ENCODE results near the gene RNF187. TPM values are rescaled to one million over a fixed set of nuclear protein-coding genes. Genes with fewer than 3 reads are reported as not detected.

The RNF187 gene
- total and polyA plus RNA-seq, 4 experiments from 2014 or later = 15.3 to 73.4 (median 56.9) TPM

DNA sequence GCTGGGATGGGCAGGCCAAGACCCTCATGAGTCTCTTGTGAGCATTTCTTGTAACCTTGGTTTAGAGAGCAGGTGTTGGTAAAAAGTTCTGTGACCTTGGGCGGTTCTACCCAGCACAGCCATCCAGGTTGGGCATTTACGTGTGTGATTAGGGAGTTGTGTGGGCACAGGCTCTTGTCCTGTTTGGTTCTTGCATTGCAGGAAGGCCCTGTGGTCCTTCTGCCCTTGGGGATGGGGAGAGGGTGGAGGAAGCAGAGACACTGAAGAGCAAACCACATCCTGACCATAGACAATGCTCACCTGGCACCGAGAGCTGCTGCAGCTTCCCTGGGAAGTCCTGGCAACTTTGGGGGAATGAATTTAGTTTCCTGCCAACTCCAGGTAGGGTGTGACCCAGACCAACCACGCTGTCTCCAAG is 25.6 kb downstream of the RNF187 start:
- H3K4me3 Mint-ChIP-seq = peak overlapping the region in 2 of 8 donors; percentile 24 to 47
- peaks cover 10% of the 10 kb centered on the region in 2 donors for H3K27me3 Mint-ChIP-seq
- H3K27ac Mint-ChIP-seq = peak overlapping the region in 5 of 7 donors; percentile 24 to 93 (median 75)
- intact Hi-C loops (cut with micrococcal nuclease) = no loop called here
- CTCF ChIA-PET (ENCODE audit: partially characterized antibody) = interaction anchor here (1.1 to 3.5 kb wide), 2 partner anchors 12 to 381 kb away, joined by 4 to 14 read pairs; no protein-coding TSS in a partner anchor
- Histone ChIP-seq H3K27me3 (ENCODE audit: insufficient read depth, low read length) (no peaks in the 10 kb centered on the region), H3K9me3 (ENCODE audit: control insufficient read depth in 1 of 2, low read length in 2 of 2) (no peaks in the 10 kb centered on the region), H3K4me3 (ENCODE audit: low read length in 2 of 2) (no peak overlapping the region), H3K4me1 (ENCODE audit: insufficient read depth, low read length) (peaks cover 14% of the 10 kb centered on the region), H3K36me3 (ENCODE audit: insufficient read depth, low read length) (no peaks in the 10 kb centered on the region), H3K27ac (ENCODE audit: low read depth, low read length) (no peak overlapping the region)
- H3K36me3 Mint-ChIP-seq = no peaks in the 10 kb centered on the region
- DNase-seq = no peak
- no peaks in the 10 kb centered on the region for H3K9me3 Mint-ChIP-seq
- H3K4me1 Mint-ChIP-seq = peaks cover 7 to 21% (median 13%) of the 10 kb centered on the region in 4 donors
- POLR2A ChIA-PET (ENCODE audit: partially characterized antibody) = interaction anchor here (0.9 kb wide), 1 partner anchor 12 kb away, joined by 3 read pairs; no protein-coding TSS in a partner anchor

GRCh38 chr1:228513236-228513900 is 26.2 kb downstream of the RNF187 start:
- H3K4me3 Mint-ChIP-seq = peak overlapping the region in 1 of 8 donors; percentile 24
- H3K4me3 ChIP-seq (ENCODE audit: low read length in 2 of 2) = no peak overlapping the region
- CTCF ChIA-PET (ENCODE audit: partially characterized antibody) = interaction anchor here (2.5 to 3.5 kb wide), 2 partner anchors 13 to 383 kb away, joined by 13 to 14 read pairs; no protein-coding TSS in a partner anchor
- peak overlapping the region in 5 of 7 donors; percentile 24 to 93 (median 68) for H3K27ac Mint-ChIP-seq
- peaks cover 14% of the 10 kb centered on the region for H3K4me1 ChIP-seq (ENCODE audit: insufficient read depth, low read length)
- no peak overlapping the region for H3K27ac ChIP-seq (ENCODE audit: low read depth, low read length)
- no peak for DNase-seq
- peaks cover 7 to 21% (median 13%) of the 10 kb centered on the region in 4 donors for H3K4me1 Mint-ChIP-seq
- POLR2A ChIA-PET (ENCODE audit: partially characterized antibody) = no interaction called here
- H3K9me3 ChIP-seq (ENCODE audit: control insufficient read depth in 1 of 2, low read length in 2 of 2) = no peaks in the 10 kb centered on the region
- H3K36me3 Mint-ChIP-seq = no peaks in the 10 kb centered on the region
- peaks cover 12 to 14% of the 10 kb centered on the region in 2 donors for H3K27me3 Mint-ChIP-seq
- no peaks in the 10 kb centered on the region for H3K9me3 Mint-ChIP-seq
- intact Hi-C loops (cut with micrococcal nuclease) = no loop called here
- no peaks in the 10 kb centered on the region for H3K36me3 ChIP-seq (ENCODE audit: insufficient read depth, low read length)
- no peaks in the 10 kb centered on the region for H3K27me3 ChIP-seq (ENCODE audit: insufficient read depth, low read length)

GRCh38 chr1:228514421-228514820 is 27.2 kb downstream of the RNF187 start:
- CTCF ChIA-PET (ENCODE audit: partially characterized antibody) = interaction anchor here (1.4 to 2.5 kb wide), 2 partner anchors 28 to 384 kb away, joined by 5 to 13 read pairs; partner anchors contain the start of gene RNF187
- POLR2A ChIA-PET (ENCODE audit: partially characterized antibody) = no interaction called here
- Histone ChIP-seq H3K4me1 (ENCODE audit: insufficient read depth, low read length) (peaks cover 14% of the 10 kb centered on the region), H3K27me3 (ENCODE audit: insufficient read depth, low read length) (no peaks in the 10 kb centered on the region), H3K9me3 (ENCODE audit: control insufficient read depth in 1 of 2, low read length in 2 of 2) (no peaks in the 10 kb centered on the region), H3K4me3 (ENCODE audit: low read length in 2 of 2) (no peak overlapping the region), H3K36me3 (ENCODE audit: insufficient read depth, low read length) (no peaks in the 10 kb centered on the region), H3K27ac (ENCODE audit: low read depth, low read length) (no peak overlapping the region)
- H3K4me3 Mint-ChIP-seq = no peak overlapping the region
- intact Hi-C loops (cut with micrococcal nuclease) = loop anchor here (2.0 kb wide), 1 partner anchor 136 kb away; no protein-coding TSS in a partner anchor
- peaks cover 7 to 21% (median 13%) of the 10 kb centered on the region in 4 donors for H3K4me1 Mint-ChIP-seq
- no peak for DNase-seq
- H3K27me3 Mint-ChIP-seq = peaks cover 14 to 17% of the 10 kb centered on the region in 2 donors
- peak overlapping the region in 1 of 7 donors; percentile 48 for H3K27ac Mint-ChIP-seq
- H3K9me3 Mint-ChIP-seq = no peaks in the 10 kb centered on the region
- no peaks in the 10 kb centered on the region for H3K36me3 Mint-ChIP-seq

DNA sequence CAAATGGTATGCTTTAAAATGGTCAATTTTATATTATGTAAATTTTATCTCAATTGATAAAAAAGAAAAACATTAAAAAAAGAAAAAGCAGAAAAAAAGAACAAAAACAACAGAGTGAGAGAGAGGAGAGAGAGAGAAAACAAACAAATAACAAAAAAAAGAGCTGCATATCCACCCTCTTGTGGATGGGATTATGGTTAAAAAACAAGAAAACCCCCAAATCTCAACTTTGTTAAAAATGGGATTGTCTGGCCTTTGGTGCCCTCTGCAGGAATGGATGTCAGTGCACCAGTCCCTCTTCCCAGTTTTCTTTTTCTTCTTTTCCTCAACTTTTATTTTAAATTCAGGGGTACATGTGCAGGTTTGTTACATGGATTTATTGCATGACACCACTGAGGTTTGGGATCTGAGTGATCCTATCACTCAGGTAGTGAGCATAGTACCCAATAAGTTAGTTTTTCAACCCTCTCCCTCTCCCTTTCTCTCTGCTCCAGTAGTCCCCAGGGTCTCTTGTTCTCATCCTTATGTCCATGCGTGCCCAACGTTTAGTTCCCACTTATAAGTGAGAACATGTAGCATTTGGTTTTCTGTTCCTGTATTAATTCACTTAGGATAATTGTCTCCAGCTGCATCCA is 28.1 kb downstream of the RNF187 start:
- Histone ChIP-seq H3K4me3 (ENCODE audit: low read length in 2 of 2) (no peak overlapping the region), H3K9me3 (ENCODE audit: control insufficient read depth in 1 of 2, low read length in 2 of 2) (no peaks in the 10 kb centered on the region), H3K27me3 (ENCODE audit: insufficient read depth, low read length) (no peaks in the 10 kb centered on the region), H3K4me1 (ENCODE audit: insufficient read depth, low read length) (peaks cover 14% of the 10 kb centered on the region), H3K27ac (ENCODE audit: low read depth, low read length) (no peak overlapping the region), H3K36me3 (ENCODE audit: insufficient read depth, low read length) (no peaks in the 10 kb centered on the region)
- peak overlapping the region in 1 of 7 donors; percentile 29 for H3K27ac Mint-ChIP-seq
- H3K9me3 Mint-ChIP-seq = no peaks in the 10 kb centered on the region
- H3K36me3 Mint-ChIP-seq = no peaks in the 10 kb centered on the region
- CTCF ChIA-PET (ENCODE audit: partially characterized antibody) = interaction anchor here (0.6 to 2.8 kb wide), 5 partner anchors 15 to 384 kb away, joined by 3 to 13 read pairs (median 5); partner anchors contain the start of genes RNF187 and TRIM11
- no peak overlapping the region for H3K4me3 Mint-ChIP-seq
- peak in 4 of 5 donors; percentile 44 to 48 (median 45) for DNase-seq
- POLR2A ChIA-PET (ENCODE audit: partially characterized antibody) = interaction anchor here (1.0 kb wide), 1 partner anchor 57 kb away, joined by 5 read pairs; no protein-coding TSS in a partner anchor
- peaks cover 7 to 21% (median 13%) of the 10 kb centered on the region in 4 donors for H3K4me1 Mint-ChIP-seq
- peaks cover 18 to 20% of the 10 kb centered on the region in 2 donors for H3K27me3 Mint-ChIP-seq
- intact Hi-C loops (cut with micrococcal nuclease) = loop anchor here (1.0 to 2.0 kb wide), 3 partner anchors 137 to 516 kb away; no protein-coding TSS in a partner anchor

DNA sequence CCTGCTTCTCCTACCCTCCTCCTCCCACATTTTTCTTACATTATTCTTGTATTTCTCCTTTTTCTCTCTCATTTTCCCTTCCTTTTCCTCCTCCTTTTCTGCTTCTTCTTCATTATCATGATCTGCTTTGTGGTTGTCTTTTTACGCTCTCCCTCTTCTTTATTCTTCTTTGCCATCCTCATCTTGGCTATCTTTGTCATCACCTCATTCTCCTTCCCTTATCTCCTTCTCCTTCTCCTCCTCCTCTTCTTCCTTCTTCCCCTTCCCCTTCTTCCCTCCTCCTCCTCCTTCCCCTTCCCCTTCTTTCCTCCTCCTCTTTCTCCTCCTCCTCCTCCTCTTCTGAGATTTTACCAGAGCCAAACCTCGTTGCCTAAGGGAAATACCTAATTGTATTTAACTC is 30.5 kb downstream of the RNF187 start:
- POLR2A ChIA-PET (ENCODE audit: partially characterized antibody) = no interaction called here
- no peaks in the 10 kb centered on the region for H3K9me3 ChIP-seq (ENCODE audit: control insufficient read depth in 1 of 2, low read length in 2 of 2)
- H3K27ac ChIP-seq (ENCODE audit: low read depth, low read length) = no peak overlapping the region
- Mint-ChIP-seq H3K9me3 (peaks cover 0 to 3% (median 0%) of the 10 kb centered on the region in 8 donors), H3K4me1 (peaks cover 4 to 14% (median 9%) of the 10 kb centered on the region in 4 donors), H3K27ac (no peak overlapping the region), H3K27me3 (peaks cover 18 to 19% of the 10 kb centered on the region in 2 donors), H3K36me3 (no peaks in the 10 kb centered on the region), H3K4me3 (no peak overlapping the region)
- CTCF ChIA-PET (ENCODE audit: partially characterized antibody) = interaction anchor here (0.9 kb wide), 1 partner anchor 17 kb away, joined by 3 read pairs; no protein-coding TSS in a partner anchor
- DNase-seq = no peak
- H3K36me3 ChIP-seq (ENCODE audit: insufficient read depth, low read length) = no peaks in the 10 kb centered on the region
- H3K4me3 ChIP-seq (ENCODE audit: low read length in 2 of 2) = no peak overlapping the region
- H3K27me3 ChIP-seq (ENCODE audit: insufficient read depth, low read length) = no peaks in the 10 kb centered on the region
- peaks cover 7% of the 10 kb centered on the region for H3K4me1 ChIP-seq (ENCODE audit: insufficient read depth, low read length)
- intact Hi-C loops (cut with micrococcal nuclease) = no loop called here

GRCh38 chr1:228527596-228527995 is 40.4 kb downstream of the RNF187 start:
- Mint-ChIP-seq H3K9me3 (peaks cover 0 to 8% (median 1%) of the 10 kb centered on the region in 8 donors), H3K36me3 (no peaks in the 10 kb centered on the region), H3K27me3 (peaks cover 30 to 41% of the 10 kb centered on the region in 2 donors), H3K27ac (no peak overlapping the region), H3K4me1 (no peaks in the 10 kb centered on the region), H3K4me3 (no peak overlapping the region)
- Histone ChIP-seq H3K4me3 (ENCODE audit: low read length in 2 of 2) (no peak overlapping the region), H3K27me3 (ENCODE audit: insufficient read depth, low read length) (no peaks in the 10 kb centered on the region), H3K9me3 (ENCODE audit: control insufficient read depth in 1 of 2, low read length in 2 of 2) (no peaks in the 10 kb centered on the region), H3K27ac (ENCODE audit: low read depth, low read length) (no peak overlapping the region), H3K36me3 (ENCODE audit: insufficient read depth, low read length) (no peaks in the 10 kb centered on the region), H3K4me1 (ENCODE audit: insufficient read depth, low read length) (no peaks in the 10 kb centered on the region)
- intact Hi-C loops (cut with micrococcal nuclease) = no loop called here
- POLR2A ChIA-PET (ENCODE audit: partially characterized antibody) = interaction anchor here (0.7 kb wide), 1 partner anchor 69 kb away, joined by 3 read pairs; no protein-coding TSS in a partner anchor
- CTCF ChIA-PET (ENCODE audit: partially characterized antibody) = interaction anchor here (0.7 kb wide), 1 partner anchor 26 kb away, joined by 3 read pairs; no protein-coding TSS in a partner anchor
- no peak for DNase-seq

DNA sequence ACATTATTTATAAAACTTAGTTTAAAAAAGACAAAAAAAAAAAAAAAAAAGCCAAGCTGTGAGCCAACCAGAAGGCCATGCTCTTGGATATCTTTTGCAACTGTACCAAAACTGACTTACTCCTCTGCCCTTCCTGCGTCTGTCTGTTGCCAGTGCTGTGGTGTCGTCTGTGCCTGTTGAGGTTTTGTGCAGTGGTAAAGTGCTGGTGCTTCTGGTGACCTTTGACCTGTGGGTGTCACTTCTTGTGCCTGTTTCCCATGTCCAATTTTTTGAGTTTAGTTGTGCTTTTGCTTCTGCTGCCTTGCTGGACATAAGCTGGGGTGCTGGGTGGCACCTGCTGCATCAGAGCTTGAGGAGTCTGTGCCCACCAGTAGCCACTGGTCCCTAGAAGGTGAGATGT is 41.4 kb downstream of the RNF187 start:
- Mint-ChIP-seq H3K9me3 (peaks cover 0 to 6% (median under 1%) of the 10 kb centered on the region in 8 donors), H3K27ac (no peak overlapping the region), H3K4me1 (no peaks in the 10 kb centered on the region), H3K4me3 (peak overlapping the region in 1 of 8 donors; percentile 73), H3K36me3 (no peaks in the 10 kb centered on the region), H3K27me3 (peaks cover 39 to 46% of the 10 kb centered on the region in 2 donors)
- POLR2A ChIA-PET (ENCODE audit: partially characterized antibody) = no interaction called here
- no peaks in the 10 kb centered on the region for H3K4me1 ChIP-seq (ENCODE audit: insufficient read depth, low read length)
- H3K9me3 ChIP-seq (ENCODE audit: control insufficient read depth in 1 of 2, low read length in 2 of 2) = no peaks in the 10 kb centered on the region
- no peak overlapping the region for H3K27ac ChIP-seq (ENCODE audit: low read depth, low read length)
- CTCF ChIA-PET (ENCODE audit: partially characterized antibody) = no interaction called here
- H3K36me3 ChIP-seq (ENCODE audit: insufficient read depth, low read length) = no peaks in the 10 kb centered on the region
- H3K4me3 ChIP-seq (ENCODE audit: low read length in 2 of 2) = no peak overlapping the region
- DNase-seq = no peak
- no peaks in the 10 kb centered on the region for H3K27me3 ChIP-seq (ENCODE audit: insufficient read depth, low read length)
- intact Hi-C loops (cut with micrococcal nuclease) = no loop called here

All from CD4-positive, alpha-beta memory T cell (primary cell).